ENCODE measurements around the gene IL36B.

IL36B gene

GRCh38 chr2:112995346-112995920 lies 57.2 kb downstream of the IL36B start:
- Histone ChIP-seq H3K4me3 (ENCODE audit: low read length) (no peak overlapping the region), H3K4me1 (ENCODE audit: control insufficient read depth, low read length) (no peaks in the 10 kb centered on the region), H3K27me3 (ENCODE audit: control insufficient read depth, low read length) (no peaks in the 10 kb centered on the region), H3K4me2 (ENCODE audit: low read length) (no peak overlapping the region), H4K20me1 (ENCODE audit: control insufficient read depth, insufficient read depth, low read depth, low read length) (no peaks in the 10 kb centered on the region), H3K79me2 (ENCODE audit: control insufficient read depth, low read length) (no peaks in the 10 kb centered on the region), H3K27ac (ENCODE audit: low read depth, low read length) (no peak overlapping the region), H3F3A (ENCODE audit: control insufficient read depth, insufficient read depth) (no peaks in the 10 kb centered on the region), H3K36me3 (ENCODE audit: control insufficient read depth, low read length) (no peaks in the 10 kb centered on the region), H3K9me3 (ENCODE audit: control insufficient read depth, insufficient read depth, low read length) (peaks cover 8% of the 10 kb centered on the region), H3K9me2 (replicated peaks; ENCODE audit: control insufficient read depth, low read length) (no peaks in the 10 kb centered on the region)
- TF ChIP-seq CTCF (IDR thresholded peaks at IDR 0.05; ENCODE audit: low read depth, low read length, poor library complexity, severe bottlenecking) = no peak
- no peak for TF ChIP-seq EZH2phosphoT487 (IDR thresholded peaks at IDR 0.05; ENCODE audit: borderline replicate concordance, low read length)

- peaks cover 1% of the 10 kb centered on the region; the same call in 1 of the 2 replicates for H3K9me3 ChIP-seq (ENCODE audit: control insufficient read depth, insufficient read depth, low read length)
- H3K4me3 ChIP-seq (ENCODE audit: low read length) = no peak overlapping the region
- no peaks in the 10 kb centered on the region for H3K27me3 ChIP-seq (ENCODE audit: control insufficient read depth, low read length)
- no peaks in the 10 kb centered on the region for H3K4me1 ChIP-seq (ENCODE audit: control insufficient read depth, low read length)
- no peaks in the 10 kb centered on the region for H3K79me2 ChIP-seq (ENCODE audit: control insufficient read depth, low read length)
- no peaks in the 10 kb centered on the region for H3F3A ChIP-seq (ENCODE audit: control insufficient read depth, insufficient read depth)
- no peak overlapping the region for H3K27ac ChIP-seq (ENCODE audit: low read depth, low read length)
- no peaks in the 10 kb centered on the region for H3K9me2 ChIP-seq (replicated peaks; ENCODE audit: control insufficient read depth, low read length)
- H3K36me3 ChIP-seq (ENCODE audit: control insufficient read depth, low read length) = no peaks in the 10 kb centered on the region
- H4K20me1 ChIP-seq (ENCODE audit: control insufficient read depth, insufficient read depth, low read depth, low read length) = no peaks in the 10 kb centered on the region
- TF ChIP-seq EZH2phosphoT487 (IDR thresholded peaks at IDR 0.05; ENCODE audit: borderline replicate concordance, low read length) (no peak), CTCF (IDR thresholded peaks at IDR 0.05; ENCODE audit: low read depth, low read length, poor library complexity, severe bottlenecking) (no peak)
- H3K4me2 ChIP-seq (ENCODE audit: low read length) = no peak overlapping the region
These were observed 58.0 kb downstream of the IL36B start for GRCh38 chr2:112994648-112995047.

GRCh38 chr2:112993831-112994230 lies 58.8 kb downstream of the IL36B start:
- Histone ChIP-seq H3K4me1 (ENCODE audit: control insufficient read depth, low read length) (no peaks in the 10 kb centered on the region), H3K9me2 (replicated peaks; ENCODE audit: control insufficient read depth, low read length) (no peaks in the 10 kb centered on the region), H3K79me2 (ENCODE audit: control insufficient read depth, low read length) (no peaks in the 10 kb centered on the region), H3K4me2 (ENCODE audit: low read length) (no peak overlapping the region), H4K20me1 (ENCODE audit: control insufficient read depth, insufficient read depth, low read depth, low read length) (no peaks in the 10 kb centered on the region), H3F3A (ENCODE audit: control insufficient read depth, insufficient read depth) (no peaks in the 10 kb centered on the region), H3K9me3 (ENCODE audit: control insufficient read depth, insufficient read depth, low read length) (no peaks in the 10 kb centered on the region), H3K27ac (ENCODE audit: low read depth, low read length) (no peak overlapping the region), H3K36me3 (ENCODE audit: control insufficient read depth, low read length) (no peaks in the 10 kb centered on the region), H3K4me3 (ENCODE audit: low read length) (no peak overlapping the region), H3K27me3 (ENCODE audit: control insufficient read depth, low read length) (no peaks in the 10 kb centered on the region)
- TF ChIP-seq CTCF (IDR thresholded peaks at IDR 0.05; ENCODE audit: low read depth, low read length, poor library complexity, severe bottlenecking) (no peak), EZH2phosphoT487 (IDR thresholded peaks at IDR 0.05; ENCODE audit: borderline replicate concordance, low read length) (no peak)

All from DOHH2 (cell line).